WTC11 (cell line): ENCODE measurements around the gene METTL24.

Experiments
- ETV6 ChIP-seq: sonication (generic); formaldehyde crosslinking; IDR thresholded peaks from 2 replicates; pipeline ENCODE4 v1.8.1; 2022; ENCODE audit warnings: mild to moderate bottlenecking, missing genetic modification reagents
- GABPB1 ChIP-seq: sonication (generic); formaldehyde crosslinking; IDR thresholded peaks from 2 replicates; pipeline ENCODE4 v1.8.1; 2023; ENCODE audit warnings: mild to moderate bottlenecking, missing genetic modification reagents
- MXD4 ChIP-seq: fragments of 250-450 bp; sonication (Bioruptor Pico); IDR thresholded peaks from 2 replicates; pipeline ENCODE4 v1.8.0; 2021; ENCODE audit warnings: mild to moderate bottlenecking, moderate library complexity, borderline replicate concordance
- NR2C2 ChIP-seq: sonication (generic); formaldehyde crosslinking; IDR thresholded peaks from 2 replicates; pipeline ENCODE4 v1.8.0; 2022; ENCODE audit warnings: mild to moderate bottlenecking, missing genetic modification reagents
- TCF7 ChIP-seq: sonication (generic); formaldehyde crosslinking; IDR thresholded peaks from 2 replicates; pipeline ENCODE4 v1.8.0; 2022; ENCODE audit warnings: mild to moderate bottlenecking, low read depth, missing genetic modification reagents, moderate library complexity
- TEAD4 ChIP-seq: sonication (generic); formaldehyde crosslinking; IDR thresholded peaks from 2 replicates; pipeline ENCODE4 v1.8.0; 2022; ENCODE audit warnings: mild to moderate bottlenecking, missing genetic modification reagents
- TF ChIP-seq, protein P1 (sequence below): fragments of 200-600 bp; IDR thresholded peaks from 2 replicates; pipeline ENCODE4 v1.8.0; 2022; ENCODE audit warnings: antibody characterized with exemption
- TF ChIP-seq, protein P2 (sequence below): sonication (generic); formaldehyde crosslinking; IDR thresholded peaks from 2 replicates; pipeline ENCODE4 v1.8.1; 2023; ENCODE audit warnings: mild to moderate bottlenecking, missing genetic modification reagents

DNA sequence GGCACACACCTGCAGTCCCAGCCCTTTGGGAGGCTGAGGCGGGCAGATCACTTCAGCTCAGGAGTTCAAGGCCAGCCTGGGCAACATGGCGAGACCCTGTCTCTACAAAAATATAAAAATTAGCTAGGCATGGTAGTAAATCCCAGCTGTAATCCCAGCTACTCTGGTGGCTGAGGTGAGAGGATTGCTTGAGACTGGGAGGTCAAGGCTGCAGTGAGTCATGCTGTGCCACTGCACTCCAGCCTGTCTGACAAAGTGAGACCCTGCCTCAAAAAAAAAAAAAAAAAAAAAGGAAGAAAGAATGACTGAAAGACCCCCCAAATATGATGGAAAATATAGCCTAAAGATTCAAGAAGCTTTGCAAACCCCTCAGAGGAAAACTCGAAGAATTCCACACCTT is 26.8 kb downstream of the METTL24 start:
- TF ChIP-seq TEAD4 (no peak), MXD4 (CRISPR knock-in tag) (no peak), ETV6 (CRISPR knock-in tag) (no peak), NR2C2 (CRISPR knock-in tag) (no peak), GABPB1 (CRISPR knock-in tag) (no peak), TCF7 (CRISPR knock-in tag) (no peak)
- TF ChIP-seq, protein P1, sequence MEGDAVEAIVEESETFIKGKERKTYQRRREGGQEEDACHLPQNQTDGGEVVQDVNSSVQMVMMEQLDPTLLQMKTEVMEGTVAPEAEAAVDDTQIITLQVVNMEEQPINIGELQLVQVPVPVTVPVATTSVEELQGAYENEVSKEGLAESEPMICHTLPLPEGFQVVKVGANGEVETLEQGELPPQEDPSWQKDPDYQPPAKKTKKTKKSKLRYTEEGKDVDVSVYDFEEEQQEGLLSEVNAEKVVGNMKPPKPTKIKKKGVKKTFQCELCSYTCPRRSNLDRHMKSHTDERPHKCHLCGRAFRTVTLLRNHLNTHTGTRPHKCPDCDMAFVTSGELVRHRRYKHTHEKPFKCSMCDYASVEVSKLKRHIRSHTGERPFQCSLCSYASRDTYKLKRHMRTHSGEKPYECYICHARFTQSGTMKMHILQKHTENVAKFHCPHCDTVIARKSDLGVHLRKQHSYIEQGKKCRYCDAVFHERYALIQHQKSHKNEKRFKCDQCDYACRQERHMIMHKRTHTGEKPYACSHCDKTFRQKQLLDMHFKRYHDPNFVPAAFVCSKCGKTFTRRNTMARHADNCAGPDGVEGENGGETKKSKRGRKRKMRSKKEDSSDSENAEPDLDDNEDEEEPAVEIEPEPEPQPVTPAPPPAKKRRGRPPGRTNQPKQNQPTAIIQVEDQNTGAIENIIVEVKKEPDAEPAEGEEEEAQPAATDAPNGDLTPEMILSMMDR: no peak
- TF ChIP-seq, protein P2, sequence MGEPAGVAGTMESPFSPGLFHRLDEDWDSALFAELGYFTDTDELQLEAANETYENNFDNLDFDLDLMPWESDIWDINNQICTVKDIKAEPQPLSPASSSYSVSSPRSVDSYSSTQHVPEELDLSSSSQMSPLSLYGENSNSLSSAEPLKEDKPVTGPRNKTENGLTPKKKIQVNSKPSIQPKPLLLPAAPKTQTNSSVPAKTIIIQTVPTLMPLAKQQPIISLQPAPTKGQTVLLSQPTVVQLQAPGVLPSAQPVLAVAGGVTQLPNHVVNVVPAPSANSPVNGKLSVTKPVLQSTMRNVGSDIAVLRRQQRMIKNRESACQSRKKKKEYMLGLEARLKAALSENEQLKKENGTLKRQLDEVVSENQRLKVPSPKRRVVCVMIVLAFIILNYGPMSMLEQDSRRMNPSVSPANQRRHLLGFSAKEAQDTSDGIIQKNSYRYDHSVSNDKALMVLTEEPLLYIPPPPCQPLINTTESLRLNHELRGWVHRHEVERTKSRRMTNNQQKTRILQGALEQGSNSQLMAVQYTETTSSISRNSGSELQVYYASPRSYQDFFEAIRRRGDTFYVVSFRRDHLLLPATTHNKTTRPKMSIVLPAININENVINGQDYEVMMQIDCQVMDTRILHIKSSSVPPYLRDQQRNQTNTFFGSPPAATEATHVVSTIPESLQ (CRISPR knock-in tag): no peak
